ENCODE results near the gene MCTP1. TPM values are rescaled to one million over a fixed set of nuclear protein-coding genes. Genes with fewer than 3 reads are reported as not detected.

MCTP1 gene
- total RNA-seq, 4 donors from 2014 or later: 5.7 to 33.5 (median 17.4) TPM

DNA sequence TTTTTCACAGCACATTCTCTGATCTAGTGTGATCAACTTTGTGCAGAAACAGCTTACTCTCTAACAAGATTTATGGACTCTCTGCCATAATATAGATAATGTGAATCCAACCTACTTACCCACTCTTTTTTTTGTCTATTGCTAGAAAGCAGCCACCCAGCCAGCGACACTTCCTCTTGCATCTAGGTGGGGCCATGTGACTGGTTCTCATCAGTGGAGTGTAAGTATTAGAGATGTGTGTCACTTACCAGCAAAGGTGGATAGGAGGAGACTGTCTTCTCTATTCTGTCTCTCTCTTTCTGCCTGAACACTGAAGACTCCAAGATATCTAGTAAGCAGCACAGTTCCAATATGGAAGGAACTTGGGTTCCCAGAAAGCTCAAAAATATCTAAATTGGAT, 174.8 kb downstream of the MCTP1 start:
- Histone ChIP-seq H3K9me3 (no peaks in the 10 kb centered on the region), H3K27me3 (no peaks in the 10 kb centered on the region), H3K36me3 (no peaks in the 10 kb centered on the region), H3K4me1 (no peaks in the 10 kb centered on the region), H3K4me3 (replicated peaks in 1 of 3) (no peak overlapping the region), H3K27ac (no peak overlapping the region)
- WGBS, 2 donors: 85 to 89% methylated on average over 1 of the region's 1 CpG
- intact Hi-C loops (cut with DNase I): no loop called here
- DNase-seq: no peak
- no peak for TF ChIP-seq POLR2A (IDR thresholded peaks at IDR 0.05)
- TF ChIP-seq, protein P1, sequence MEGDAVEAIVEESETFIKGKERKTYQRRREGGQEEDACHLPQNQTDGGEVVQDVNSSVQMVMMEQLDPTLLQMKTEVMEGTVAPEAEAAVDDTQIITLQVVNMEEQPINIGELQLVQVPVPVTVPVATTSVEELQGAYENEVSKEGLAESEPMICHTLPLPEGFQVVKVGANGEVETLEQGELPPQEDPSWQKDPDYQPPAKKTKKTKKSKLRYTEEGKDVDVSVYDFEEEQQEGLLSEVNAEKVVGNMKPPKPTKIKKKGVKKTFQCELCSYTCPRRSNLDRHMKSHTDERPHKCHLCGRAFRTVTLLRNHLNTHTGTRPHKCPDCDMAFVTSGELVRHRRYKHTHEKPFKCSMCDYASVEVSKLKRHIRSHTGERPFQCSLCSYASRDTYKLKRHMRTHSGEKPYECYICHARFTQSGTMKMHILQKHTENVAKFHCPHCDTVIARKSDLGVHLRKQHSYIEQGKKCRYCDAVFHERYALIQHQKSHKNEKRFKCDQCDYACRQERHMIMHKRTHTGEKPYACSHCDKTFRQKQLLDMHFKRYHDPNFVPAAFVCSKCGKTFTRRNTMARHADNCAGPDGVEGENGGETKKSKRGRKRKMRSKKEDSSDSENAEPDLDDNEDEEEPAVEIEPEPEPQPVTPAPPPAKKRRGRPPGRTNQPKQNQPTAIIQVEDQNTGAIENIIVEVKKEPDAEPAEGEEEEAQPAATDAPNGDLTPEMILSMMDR (IDR thresholded peaks at IDR 0.05): no peak

- Histone ChIP-seq H3K36me3 (no peaks in the 10 kb centered on the region), H3K27ac (no peak overlapping the region), H3K27me3 (no peaks in the 10 kb centered on the region), H3K9me3 (no peaks in the 10 kb centered on the region), H3K4me3 (replicated peaks in 1 of 3) (no peak overlapping the region), H3K4me1 (no peaks in the 10 kb centered on the region)
- WGBS, 2 donors: 89 to 96% methylated on average over 2 of the region's 2 CpGs
- no peak for TF ChIP-seq POLR2A (IDR thresholded peaks at IDR 0.05)
- TF ChIP-seq, protein P1 (IDR thresholded peaks at IDR 0.05): no peak
- intact Hi-C loops (cut with DNase I): no loop called here
- no peak for DNase-seq
Measured at GRCh38 chr5:95107138-95107537, 177.8 kb downstream of the MCTP1 start.

DNA sequence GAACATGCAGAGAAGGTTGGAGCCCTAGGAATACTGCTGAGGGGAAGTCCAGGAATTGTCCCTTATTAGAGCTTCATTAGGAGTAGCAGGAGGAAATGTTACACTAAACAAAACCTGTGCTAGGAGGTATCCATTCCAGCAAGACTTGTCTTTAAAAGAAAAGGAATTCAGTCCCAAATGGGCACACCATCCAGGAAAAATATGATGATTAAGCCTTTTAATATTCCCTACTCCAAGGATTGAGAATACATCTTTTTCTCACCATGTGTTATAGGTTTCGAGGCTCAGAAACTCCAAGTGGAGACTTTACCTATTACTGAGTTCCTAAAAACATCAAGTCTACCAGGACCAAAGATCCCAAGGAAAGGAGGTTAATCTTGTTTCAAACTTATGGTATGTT, 179.3 kb downstream of the MCTP1 start:
- Histone ChIP-seq H3K4me3 (replicated peaks in 1 of 3) (no peak overlapping the region), H3K27ac (no peak overlapping the region), H3K36me3 (no peaks in the 10 kb centered on the region), H3K9me3 (no peaks in the 10 kb centered on the region), H3K27me3 (no peaks in the 10 kb centered on the region), H3K4me1 (no peaks in the 10 kb centered on the region)
- TF ChIP-seq, protein P1 (IDR thresholded peaks at IDR 0.05): no peak
- no peak for TF ChIP-seq POLR2A (IDR thresholded peaks at IDR 0.05)
- WGBS, 2 donors: 94% methylated on average over 1 of the region's 1 CpG
- DNase-seq: no peak
- intact Hi-C loops (cut with DNase I): no loop called here

DNA sequence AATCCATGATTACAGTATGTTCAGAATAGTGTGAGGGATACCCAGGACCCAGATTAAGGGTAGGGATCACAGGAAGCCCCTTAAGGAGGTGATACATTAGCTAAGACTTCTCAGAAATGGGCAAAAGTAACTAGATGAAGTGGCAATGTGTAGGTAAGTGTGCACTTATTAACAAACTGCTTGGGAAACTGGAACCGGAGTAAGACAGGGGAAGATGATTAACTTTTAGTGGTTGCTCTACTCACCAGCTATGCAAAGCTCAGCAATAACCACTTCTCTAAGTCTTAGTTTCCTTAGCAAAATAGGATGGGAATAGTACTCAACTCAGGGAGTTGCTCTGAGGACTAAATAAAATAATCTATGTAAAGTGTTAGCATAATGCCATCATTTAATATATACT, 182.2 kb downstream of the MCTP1 start:
- intact Hi-C loops (cut with DNase I): no loop called here
- no peak overlapping the region for H3K4me3 ChIP-seq (replicated peaks in 1 of 3)
- no peaks in the 10 kb centered on the region for H3K9me3 ChIP-seq
- no peaks in the 10 kb centered on the region for H3K36me3 ChIP-seq
- H3K27me3 ChIP-seq: no peaks in the 10 kb centered on the region
- no peaks in the 10 kb centered on the region for H3K4me1 ChIP-seq
- TF ChIP-seq, protein P1 (IDR thresholded peaks at IDR 0.05): no peak
- no peak for TF ChIP-seq POLR2A (IDR thresholded peaks at IDR 0.05)
- no peak for DNase-seq
- 77 to 81% methylated on average over 1 of the region's 1 CpG for WGBS, 2 donors
- no peak overlapping the region for H3K27ac ChIP-seq

- DNase-seq: peak; percentile 56 to 92
- Histone ChIP-seq H3K36me3 (no peaks in the 10 kb centered on the region), H3K9me3 (no peaks in the 10 kb centered on the region), H3K4me1 (no peaks in the 10 kb centered on the region), H3K4me3 (replicated peaks in 1 of 3) (no peak overlapping the region), H3K27ac (no peak overlapping the region), H3K27me3 (no peaks in the 10 kb centered on the region)
- TF ChIP-seq, protein P1 (IDR thresholded peaks at IDR 0.05): no peak
- TF ChIP-seq POLR2A (IDR thresholded peaks at IDR 0.05): no peak
- intact Hi-C loops (cut with DNase I): no loop called here
- WGBS, 2 donors: 40 to 64% methylated on average over 1 of the region's 1 CpG
Measured at GRCh38 chr5:95102080-95102479, 182.8 kb downstream of the MCTP1 start.
